Measurements from ENCODE around the gene PCBP3. TPM values are rescaled to one million over a fixed set of nuclear protein-coding genes. Genes with fewer than 3 reads are reported as not detected.
"Not testable (repeated sequence)": the region's sequence is repeated elsewhere in the genome, so short reads cannot be mapped to it uniquely, and the experiment has no call there.

Gene PCBP3
- polyA plus RNA-seq, 1 donor from 2014 or later = 1.4 TPM

DNA sequence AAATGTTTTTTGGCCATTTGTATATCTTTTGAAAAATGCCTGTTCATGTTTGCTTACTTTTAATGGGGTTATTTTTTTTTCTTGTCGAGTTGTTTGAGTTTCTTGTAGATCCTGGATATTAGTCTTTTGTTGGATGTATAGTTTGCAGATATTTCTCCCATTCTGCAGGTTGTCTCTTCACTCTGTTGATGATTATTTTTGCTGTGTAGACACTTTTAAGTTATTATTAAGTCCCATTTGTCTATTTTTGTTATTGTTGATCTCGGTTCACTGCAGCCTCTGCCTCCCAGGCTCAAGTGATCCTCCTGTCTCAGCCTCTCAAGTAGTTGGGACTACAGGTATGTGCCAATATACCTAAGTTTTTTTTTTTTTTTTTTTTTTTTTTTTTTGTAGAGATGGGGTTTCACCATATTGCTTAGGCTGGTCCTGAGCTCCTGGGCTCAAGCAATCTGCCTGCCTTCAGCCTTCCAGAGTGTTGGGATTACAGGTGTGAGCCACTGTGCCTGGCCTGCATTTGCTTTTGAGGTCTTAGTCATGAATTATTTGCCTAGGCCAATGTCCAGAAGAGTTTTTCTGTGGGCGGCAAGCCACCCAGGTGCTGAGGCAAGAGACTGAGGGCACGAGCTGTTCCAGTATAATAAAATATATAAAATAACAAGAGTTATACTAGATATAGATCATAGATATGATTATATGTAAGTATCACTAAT, 18.5 kb downstream of the PCBP3 start:
- H3K4me1 Mint-ChIP-seq, H3K4me3 Mint-ChIP-seq, H3K27ac Mint-ChIP-seq, H3K27me3 Mint-ChIP-seq, H3K36me3 Mint-ChIP-seq: not testable (repeated sequence)
- H3K9me3 Mint-ChIP-seq = peaks cover 2 to 23% (median 19%) of the 10 kb centered on the region in 3 donors

DNA sequence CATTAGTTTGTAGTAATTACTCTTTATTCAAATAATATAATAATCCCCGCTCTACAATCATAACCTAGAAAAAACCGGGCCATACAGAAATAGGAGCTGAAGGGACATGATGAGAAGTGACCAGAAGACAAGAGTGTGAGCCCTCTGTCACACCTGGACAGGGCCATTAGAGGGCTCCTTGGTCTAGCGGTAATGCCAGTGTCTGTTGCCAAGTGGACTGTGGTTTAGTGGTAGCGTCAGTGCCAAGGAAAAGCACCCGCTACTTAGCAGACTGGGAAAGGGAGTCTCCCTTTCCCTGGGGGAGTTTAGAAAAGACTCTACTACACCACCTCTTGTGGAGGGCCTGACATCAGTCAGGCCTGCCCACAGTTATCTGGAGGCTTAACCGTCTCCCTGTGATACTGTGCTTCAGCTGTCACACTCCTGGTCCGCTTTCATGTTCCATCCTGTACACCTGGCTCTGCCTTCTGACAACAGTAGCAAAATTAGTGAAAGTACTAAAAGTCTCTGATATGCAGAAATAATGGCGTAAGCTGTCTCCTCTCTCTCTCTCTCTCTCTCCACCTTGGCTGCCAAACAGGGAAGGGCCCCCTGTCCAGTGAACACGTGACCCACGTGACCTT, 19.2 kb downstream of the PCBP3 start:
- H3K27ac Mint-ChIP-seq, H3K36me3 Mint-ChIP-seq, H3K4me3 Mint-ChIP-seq, H3K4me1 Mint-ChIP-seq, H3K27me3 Mint-ChIP-seq: not testable (repeated sequence)
- peaks cover 4 to 26% (median 25%) of the 10 kb centered on the region in 3 donors for H3K9me3 Mint-ChIP-seq

GRCh38 chr21:45669382-45669781, 25.9 kb downstream of the PCBP3 start:
- Mint-ChIP-seq H3K27me3 (no peaks in the 10 kb centered on the region), H3K27ac (no peak overlapping the region), H3K4me3 (no peak overlapping the region), H3K9me3 (peaks cover 6 to 29% (median 21%) of the 10 kb centered on the region in 3 donors), H3K4me1 (no peaks in the 10 kb centered on the region), H3K36me3 (peaks cover 4% of the 10 kb centered on the region)

- H3K36me3 Mint-ChIP-seq = peaks cover 4% of the 10 kb centered on the region
- peaks cover 6 to 24% (median 16%) of the 10 kb centered on the region in 3 donors for H3K9me3 Mint-ChIP-seq
- no peak overlapping the region for H3K4me3 Mint-ChIP-seq
- no peaks in the 10 kb centered on the region for H3K27me3 Mint-ChIP-seq
- H3K27ac Mint-ChIP-seq = no peak overlapping the region
- H3K4me1 Mint-ChIP-seq = no peaks in the 10 kb centered on the region
Observed at GRCh38 chr21:45670731-45671130, 27.2 kb downstream of the PCBP3 start.

GRCh38 chr21:45678790-45679189, 35.3 kb downstream of the PCBP3 start:
- not testable (repeated sequence) for H3K4me1 Mint-ChIP-seq, H3K9me3 Mint-ChIP-seq

GRCh38 chr21:45680215-45680614, 36.7 kb downstream of the PCBP3 start:
- peaks cover 3% of the 10 kb centered on the region for H3K27me3 Mint-ChIP-seq
- no peak overlapping the region for H3K27ac Mint-ChIP-seq
- no peak overlapping the region for H3K4me3 Mint-ChIP-seq
- H3K9me3 Mint-ChIP-seq = peaks cover 0 to 2% (median 0%) of the 10 kb centered on the region in 3 donors
- peaks cover 4% of the 10 kb centered on the region for H3K36me3 Mint-ChIP-seq
- H3K4me1 Mint-ChIP-seq = no peaks in the 10 kb centered on the region

More at GRCh38 chr21:45678790-45679189, 35.3 kb downstream of the PCBP3 start:
- not testable (repeated sequence) for H3K27ac Mint-ChIP-seq, H3K36me3 Mint-ChIP-seq, H3K4me3 Mint-ChIP-seq, H3K27me3 Mint-ChIP-seq

DNA sequence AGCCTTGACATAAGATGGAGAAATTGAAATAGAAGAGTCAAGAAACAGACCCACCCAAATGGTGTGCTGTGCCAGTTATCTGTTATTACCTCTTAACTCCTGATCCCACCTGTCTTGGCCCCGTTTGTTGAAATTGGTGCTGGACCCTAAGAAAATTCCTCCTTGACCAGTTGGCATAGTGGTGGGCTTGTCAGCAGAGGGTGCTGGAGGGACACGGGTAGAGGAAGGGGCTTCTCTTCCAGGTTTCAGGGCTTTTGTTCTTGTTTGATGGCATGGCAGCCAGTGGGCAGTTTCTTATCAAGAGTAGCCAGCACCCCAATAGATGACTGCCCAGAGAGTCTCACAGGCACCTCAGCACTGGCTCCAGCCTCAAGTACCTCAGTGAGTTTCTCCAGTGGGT, 51.6 kb downstream of the PCBP3 start:
- Mint-ChIP-seq H3K36me3 (no peaks in the 10 kb centered on the region), H3K27ac (no peak overlapping the region), H3K4me1 (no peaks in the 10 kb centered on the region), H3K27me3 (no peaks in the 10 kb centered on the region), H3K4me3 (no peak overlapping the region), H3K9me3 (peaks cover 0 to 3% (median 0%) of the 10 kb centered on the region in 3 donors)

DNA sequence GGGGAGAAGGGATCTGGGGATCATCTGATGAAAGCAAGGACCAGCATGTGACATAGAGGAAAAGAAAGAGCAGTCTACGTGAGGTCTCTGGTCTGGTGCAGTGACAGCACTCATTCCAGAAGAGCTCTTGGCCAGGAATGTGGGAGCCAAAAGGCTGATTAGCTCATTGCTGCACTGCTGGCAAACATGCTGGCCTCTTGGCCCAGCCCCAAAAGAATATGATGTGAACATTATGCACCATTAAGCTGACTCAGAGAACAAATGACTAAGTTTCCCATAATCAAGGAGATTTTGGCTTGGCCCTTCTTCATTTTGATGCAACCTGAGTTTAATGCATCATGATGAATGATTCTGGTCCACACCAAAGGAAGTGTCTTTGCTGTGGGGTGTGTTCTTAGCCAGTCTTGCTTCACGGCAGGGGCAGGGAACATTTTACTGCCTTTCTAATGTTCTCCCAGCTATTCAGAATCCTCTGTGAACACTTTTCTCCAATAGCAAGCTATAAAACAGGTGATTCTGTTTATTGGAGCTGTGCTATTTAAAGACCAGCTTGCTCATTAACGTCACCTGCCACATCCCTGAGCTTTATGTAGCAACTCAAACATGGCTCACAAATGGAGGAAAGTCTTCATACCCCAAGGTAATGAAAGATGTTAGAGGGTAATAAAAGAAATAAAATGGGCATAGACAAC, 55.1 kb downstream of the PCBP3 start:
- no peak overlapping the region for H3K4me3 Mint-ChIP-seq
- H3K27ac Mint-ChIP-seq = no peak overlapping the region
- peaks cover 0 to 3% (median 0%) of the 10 kb centered on the region in 3 donors for H3K9me3 Mint-ChIP-seq
- no peaks in the 10 kb centered on the region for H3K36me3 Mint-ChIP-seq
- no peaks in the 10 kb centered on the region for H3K27me3 Mint-ChIP-seq
- no peaks in the 10 kb centered on the region for H3K4me1 Mint-ChIP-seq

DNA sequence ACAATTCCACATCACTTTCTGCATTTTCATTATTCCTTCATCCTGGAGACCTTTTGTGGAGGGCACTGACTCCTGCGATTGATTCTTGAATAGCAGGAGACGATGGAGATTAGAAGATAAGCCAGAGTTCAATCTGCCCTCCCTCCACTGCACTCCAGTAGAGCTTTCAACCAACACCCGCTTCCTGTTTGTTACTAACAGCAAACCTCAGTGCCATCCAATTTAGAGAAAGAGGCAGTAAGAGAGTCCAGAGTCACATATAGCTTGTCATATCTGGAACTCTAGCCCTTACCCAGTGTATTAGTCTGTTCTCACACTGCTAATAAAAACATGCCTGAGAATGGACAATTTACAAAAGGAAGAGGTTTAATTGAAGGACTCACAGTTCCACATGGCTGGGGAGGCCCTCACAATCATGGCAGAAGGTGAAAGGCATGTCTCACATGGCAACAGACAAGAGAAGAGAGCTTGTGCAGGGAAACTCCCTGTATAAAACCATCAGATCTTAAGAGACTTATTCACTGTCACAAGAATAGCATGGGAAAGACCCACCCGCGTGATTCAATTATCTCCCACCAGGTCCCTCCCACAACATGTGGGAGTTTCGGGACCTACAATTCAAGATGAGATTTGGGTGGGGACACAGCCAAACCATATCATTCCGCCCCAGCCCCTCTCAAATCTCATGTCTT, 55.9 kb downstream of the PCBP3 start:
- Mint-ChIP-seq H3K4me1 (no peaks in the 10 kb centered on the region), H3K4me3 (no peak overlapping the region), H3K27ac (no peak overlapping the region), H3K9me3 (peaks cover 0 to 3% (median 0%) of the 10 kb centered on the region in 3 donors), H3K27me3 (no peaks in the 10 kb centered on the region), H3K36me3 (no peaks in the 10 kb centered on the region)

DNA sequence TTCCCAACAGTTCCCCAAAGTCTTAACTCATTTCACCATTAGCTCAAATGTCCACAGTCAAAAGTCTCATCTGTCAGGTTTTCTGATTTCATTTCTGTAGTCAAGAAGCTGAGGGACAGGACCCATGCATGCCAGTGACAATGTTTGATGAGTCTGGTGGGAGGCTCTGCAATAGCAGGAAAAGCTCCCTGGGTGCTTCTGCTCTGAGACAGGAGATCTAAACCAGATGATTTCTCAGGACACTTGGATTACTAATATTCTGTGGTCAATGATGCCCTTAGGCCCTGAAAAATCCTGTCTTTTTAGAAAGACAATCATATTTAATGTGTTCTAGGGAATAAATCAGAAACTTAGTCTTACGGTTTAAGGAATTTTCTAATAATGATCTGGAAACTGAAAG, 56.4 kb downstream of the PCBP3 start:
- Mint-ChIP-seq H3K27ac (no peak overlapping the region), H3K27me3 (no peaks in the 10 kb centered on the region), H3K4me3 (no peak overlapping the region), H3K9me3 (peaks cover 0 to 3% (median 0%) of the 10 kb centered on the region in 3 donors), H3K36me3 (no peaks in the 10 kb centered on the region), H3K4me1 (no peaks in the 10 kb centered on the region)

GRCh38 chr21:45700461-45700860, 56.9 kb downstream of the PCBP3 start:
- H3K27ac Mint-ChIP-seq = no peak overlapping the region
- peaks cover 0 to 1% (median 0%) of the 10 kb centered on the region in 3 donors for H3K4me1 Mint-ChIP-seq
- H3K4me3 Mint-ChIP-seq = no peak overlapping the region
- no peaks in the 10 kb centered on the region for H3K36me3 Mint-ChIP-seq
- no peaks in the 10 kb centered on the region for H3K27me3 Mint-ChIP-seq
- H3K9me3 Mint-ChIP-seq = peaks cover 0 to 3% (median 0%) of the 10 kb centered on the region in 3 donors

DNA sequence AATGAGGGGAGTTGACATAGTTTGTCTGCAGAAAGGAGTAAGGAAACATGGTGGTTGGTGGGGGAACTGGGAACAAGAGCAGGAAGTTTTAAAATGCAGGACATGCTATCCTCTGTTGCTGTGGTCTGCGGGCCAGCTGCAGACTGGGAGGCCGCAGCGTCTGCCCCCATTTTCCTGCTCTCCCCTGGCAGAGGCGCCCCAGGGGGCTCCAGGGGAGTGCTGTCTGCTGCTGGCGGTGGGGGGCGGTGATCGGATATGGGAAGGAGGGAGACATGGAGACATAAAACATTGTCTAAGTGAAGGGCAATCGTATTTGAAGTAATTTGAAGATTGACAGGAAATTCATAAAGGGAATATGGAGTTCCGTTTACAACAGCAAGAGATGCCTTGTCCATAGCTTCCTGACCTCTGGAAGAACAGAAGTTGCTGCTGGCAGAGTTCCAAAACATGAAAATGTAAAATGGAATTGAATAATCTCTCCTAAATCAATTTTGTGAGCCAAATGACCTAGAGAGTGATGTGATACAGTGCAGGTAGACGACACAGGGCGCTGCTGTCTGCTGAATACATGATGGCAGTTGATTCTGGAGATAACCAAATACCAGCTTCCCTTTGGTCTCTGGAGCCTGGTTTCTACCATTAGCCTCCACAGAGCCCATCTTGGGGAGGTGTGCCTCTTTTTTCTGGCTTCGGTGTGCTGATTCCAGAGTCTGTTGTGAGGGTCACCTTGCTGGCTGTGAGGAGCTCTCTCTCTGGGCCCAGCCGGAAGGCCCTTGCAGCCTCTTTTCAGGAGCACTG, 61.0 kb downstream of the PCBP3 start:
- no peaks in the 10 kb centered on the region for H3K9me3 Mint-ChIP-seq
- H3K27ac Mint-ChIP-seq = peak overlapping the region in 1 of 3 donors; percentile 80
- H3K4me3 Mint-ChIP-seq = no peak overlapping the region
- no peaks in the 10 kb centered on the region for H3K27me3 Mint-ChIP-seq
- H3K4me1 Mint-ChIP-seq = peaks cover 0 to 2% (median 0%) of the 10 kb centered on the region in 3 donors
- no peaks in the 10 kb centered on the region for H3K36me3 Mint-ChIP-seq

DNA sequence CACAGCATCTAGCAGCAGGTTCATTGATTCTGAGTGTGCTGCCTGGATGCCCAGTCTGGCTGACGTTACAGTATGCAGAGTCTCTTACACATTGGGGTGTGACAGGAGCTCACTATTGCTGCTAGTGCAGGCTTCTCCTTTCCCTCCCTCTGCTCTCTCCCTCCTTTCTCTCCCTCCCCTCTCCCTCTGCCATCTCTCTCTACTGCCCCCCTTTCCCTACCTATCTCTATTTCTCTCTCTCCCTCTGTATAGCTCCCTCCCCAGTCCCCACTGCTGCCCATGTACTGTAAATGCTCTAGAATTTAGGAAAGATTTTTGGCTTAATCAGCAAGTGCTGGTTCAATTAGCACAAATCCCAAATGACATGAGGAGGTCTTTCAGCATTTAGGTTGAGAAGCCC, 62.8 kb downstream of the PCBP3 start:
- no peaks in the 10 kb centered on the region for H3K36me3 Mint-ChIP-seq
- peaks cover 0 to 2% (median 0%) of the 10 kb centered on the region in 3 donors for H3K4me1 Mint-ChIP-seq
- H3K27me3 Mint-ChIP-seq = no peaks in the 10 kb centered on the region
- no peak overlapping the region for H3K4me3 Mint-ChIP-seq
- peaks cover 0 to 8% (median 0%) of the 10 kb centered on the region in 3 donors for H3K9me3 Mint-ChIP-seq
- H3K27ac Mint-ChIP-seq = no peak overlapping the region

DNA sequence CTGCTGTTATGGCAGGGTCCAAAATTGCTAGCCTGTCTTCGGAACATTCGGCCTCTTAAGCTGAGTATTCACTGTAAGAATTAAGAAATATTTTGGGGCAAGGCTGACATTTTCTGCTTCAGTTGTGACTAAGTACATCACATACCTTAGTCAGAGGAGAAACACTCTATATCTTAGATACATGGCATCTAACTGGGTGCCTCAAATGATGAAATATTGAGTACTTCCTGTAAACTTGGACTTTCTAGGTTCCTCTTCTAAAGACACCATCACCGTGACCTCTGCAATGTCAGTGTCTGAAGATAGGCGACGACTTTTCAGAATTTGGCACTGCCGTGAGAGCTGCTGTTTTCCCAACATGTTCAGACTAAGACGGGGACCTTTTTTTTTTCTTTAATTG, 65.6 kb downstream of the PCBP3 start:
- H3K27me3 Mint-ChIP-seq = no peaks in the 10 kb centered on the region
- peaks cover 0 to 2% (median 0%) of the 10 kb centered on the region in 3 donors for H3K4me1 Mint-ChIP-seq
- no peak overlapping the region for H3K4me3 Mint-ChIP-seq
- no peak overlapping the region for H3K27ac Mint-ChIP-seq
- H3K36me3 Mint-ChIP-seq = no peaks in the 10 kb centered on the region
- H3K9me3 Mint-ChIP-seq = peaks cover 2 to 19% (median 3%) of the 10 kb centered on the region in 3 donors
